Keratinocyte (primary cell): ENCODE results near the gene BLCAP. TPM values are rescaled to one million over a fixed set of nuclear protein-coding genes. Genes with fewer than 3 reads are reported as not detected.

ENCODE experiments used
- DNase-seq: peaks from one replicate; pipeline ENCODE4 v3.0.0-alpha.2; 2011; ENCODE audit warnings: low read depth, missing footprints, low spot score
- FAIRE-seq: peaks from 2 replicates; lab custom pipeline; 2011; peaks lifted over from hg19 to GRCh38; lab: Jason Lieb, UNC
- H2AFZ ChIP-seq: 2 replicates; pipeline ENCODE4 v1.6.0; 2012; ENCODE audit warnings: low read length, control low read depth, inconsistent platforms; ENCODE audit not compliant: control insufficient read depth
- H3K27ac ChIP-seq: 2 replicates; pipeline ENCODE4 v1.5.1; 2011; ENCODE audit warnings: low read length; ENCODE audit not compliant: control insufficient read depth, insufficient read depth
- H3K27me3 ChIP-seq: 3 replicates; pipeline ENCODE4 v1.6.0; 2011; ENCODE audit warnings: low read length; ENCODE audit not compliant: control insufficient read depth, insufficient read depth; ENCODE audit errors: extremely low read depth
- H3K36me3 ChIP-seq, 2 experiments: 2 replicates in 1 of 2; 3 replicates in 1 of 2; pipeline ENCODE4 v1.5.1; 2011; ENCODE audit warnings: low read length in 2 of 2, mild to moderate bottlenecking in 1 of 2; ENCODE audit not compliant: control insufficient read depth in 2 of 2, insufficient read depth in 2 of 2; ENCODE audit errors: extremely low read depth in 1 of 2
- H3K4me1 ChIP-seq: 3 replicates; pipeline ENCODE4 v1.5.1; 2011; ENCODE audit warnings: low read length; ENCODE audit not compliant: control insufficient read depth, insufficient read depth; ENCODE audit errors: extremely low read depth
- H3K4me2 ChIP-seq: 3 replicates; pipeline ENCODE4 v1.6.0; 2011; ENCODE audit warnings: low read depth, low read length; ENCODE audit not compliant: control insufficient read depth, insufficient read depth; ENCODE audit errors: extremely low read depth
- H3K4me3 ChIP-seq, 3 experiments: fragments of 200-600 bp in 1 of 3; sonication (generic) in 1 of 3; 2 replicates in 2 of 3; 3 replicates in 1 of 3; pipeline ENCODE4 v1.5.1; 2011 to 2016; ENCODE audit warnings: low read length in 3 of 3, mild to moderate bottlenecking in 3 of 3, control low read depth in 2 of 3, inconsistent platforms in 1 of 3, low read depth in 1 of 3, mixed read lengths in 1 of 3, mixed run types in 1 of 3, moderate library complexity in 1 of 3; ENCODE audit not compliant: control insufficient read depth in 2 of 3, insufficient read depth in 2 of 3; ENCODE audit errors: extremely low read depth in 1 of 3
- H3K79me2 ChIP-seq: 2 replicates; pipeline ENCODE4 v1.6.0; 2012; ENCODE audit warnings: low read length; ENCODE audit not compliant: control insufficient read depth, insufficient read depth
- H3K9ac ChIP-seq: 3 replicates; pipeline ENCODE4 v1.6.0; 2011; ENCODE audit warnings: low read length; ENCODE audit not compliant: control insufficient read depth, insufficient read depth; ENCODE audit errors: extremely low read depth
- H3K9me1 ChIP-seq: 3 replicates; pipeline ENCODE4 v1.6.0; 2011; ENCODE audit warnings: low read length; ENCODE audit not compliant: control insufficient read depth, insufficient read depth; ENCODE audit errors: extremely low read depth
- H3K9me3 ChIP-seq: 2 replicates; pipeline ENCODE4 v1.5.1; 2012; ENCODE audit warnings: low read depth, low read length; ENCODE audit not compliant: control insufficient read depth
- H4K20me1 ChIP-seq: 3 replicates; pipeline ENCODE4 v1.6.0; 2011; ENCODE audit warnings: low read length; ENCODE audit not compliant: control insufficient read depth, insufficient read depth; ENCODE audit errors: extremely low read depth
- CTCF ChIP-seq, 3 experiments: IDR thresholded peaks in 1 of 3; conservative IDR thresholded peaks in 1 of 3; optimal IDR thresholded peaks in 1 of 3; 2 replicates in 2 of 3; 3 replicates in 1 of 3; pipeline versions ENCODE3 to v1.5.1; 2011; ENCODE audit warnings: low read length in 3 of 3, mild to moderate bottlenecking in 3 of 3, moderate library complexity in 2 of 3, control low read depth in 1 of 3, inconsistent platforms in 1 of 3; ENCODE audit not compliant: insufficient read depth in 2 of 3; ENCODE audit errors: extremely low read depth in 1 of 3
- EZH2 ChIP-seq: IDR thresholded peaks from one replicate; pipeline ENCODE4 v1.6.1; 2012; ENCODE audit warnings: inconsistent platforms, mild to moderate bottlenecking, low read length, moderate library complexity
- dilution Hi-C: fragments of 300-500 bp; cut with MboI; formaldehyde crosslinking; loops from one replicate; pipeline ENCODE4 v1.7.0; 2020; ENCODE audit warnings: low sequenced_read_pairs; ENCODE audit not compliant: extremely low pct_ligation_motif_present
- polyA plus RNA-seq, 5 experiments: library from polyadenylated mRNA; depleted of rRNA in 3 of 5; stranded (reverse) in 3 of 5; stranded (forward) in 1 of 5; unstranded in 1 of 5; fragments of >200 nt; gene quantifications; 1 replicate in 1 of 5; 2 replicates in 3 of 5; 3 replicates in 1 of 5; pipeline versions ENCODE4 v1.2.1 to v1.2.3, GENCODE V29; 2011 to 2012; ENCODE audit warnings: missing spikeins in 2 of 5, low read depth in 1 of 5, low replicate concordance in 1 of 5

BLCAP gene
- polyA plus RNA-seq, 1 donor (not counting 4 experiments of a cell fraction or from before 2014, with no cell fraction given) = 209 TPM

- H3K9me3 ChIP-seq = no peaks in the 10 kb centered on the region
- no peak overlapping the region for H2AFZ ChIP-seq
- no peaks in the 10 kb centered on the region for H3K27me3 ChIP-seq
- dilution Hi-C loops = loop anchor here (25.0 kb wide), 1 partner anchor 232 kb away; the partner anchor contains the start of gene GHRH
- H3K9me1 ChIP-seq = no peaks in the 10 kb centered on the region
- H3K36me3 ChIP-seq = peaks cover 4 to 9% of the 10 kb centered on the region in 2 experiments
- H3K4me2 ChIP-seq = no peak overlapping the region
- TF ChIP-seq EZH2 (no peak), CTCF (optimal IDR thresholded peaks at IDR 0.05 in 1 of 3, IDR thresholded peaks at IDR 0.05 in 1 of 3, conservative IDR thresholded peaks at IDR 0.05 in 1 of 3; ENCODE audit: extremely low read depth in 1 of 3, insufficient read depth in 2 of 3, low read length in 3 of 3) (no peak)
- no peak for DNase-seq
- no peak overlapping the region for H3K9ac ChIP-seq
- no peak for FAIRE-seq
- H3K4me1 ChIP-seq = no peaks in the 10 kb centered on the region
- H4K20me1 ChIP-seq = peaks cover under 1% of the 10 kb centered on the region
- no peak overlapping the region for H3K4me3 ChIP-seq
- H3K27ac ChIP-seq = no peak overlapping the region
- no peaks in the 10 kb centered on the region for H3K79me2 ChIP-seq
These were observed 33.4 kb downstream of the BLCAP start for GRCh38 chr20:37494301-37494700.

GRCh38 chr20:37492945-37493344 lies 34.7 kb downstream of the BLCAP start:
- no peaks in the 10 kb centered on the region for H3K79me2 ChIP-seq
- dilution Hi-C loops = loop anchor here (25.0 kb wide), 1 partner anchor 231 kb away; the partner anchor contains the start of gene GHRH
- FAIRE-seq = no peak
- H3K4me3 ChIP-seq = no peak overlapping the region
- H3K36me3 ChIP-seq = peaks cover 0 to 9% of the 10 kb centered on the region in 2 experiments
- TF ChIP-seq EZH2 (no peak), CTCF (optimal IDR thresholded peaks at IDR 0.05 in 1 of 3, IDR thresholded peaks at IDR 0.05 in 1 of 3, conservative IDR thresholded peaks at IDR 0.05 in 1 of 3; ENCODE audit: extremely low read depth in 1 of 3, insufficient read depth in 2 of 3, low read length in 3 of 3) (no peak)
- H3K9me1 ChIP-seq = no peaks in the 10 kb centered on the region
- H3K9ac ChIP-seq = no peak overlapping the region
- H3K27ac ChIP-seq = no peak overlapping the region
- no peak overlapping the region for H3K4me2 ChIP-seq
- H2AFZ ChIP-seq = no peak overlapping the region
- no peaks in the 10 kb centered on the region for H3K9me3 ChIP-seq
- H4K20me1 ChIP-seq = no peaks in the 10 kb centered on the region
- H3K4me1 ChIP-seq = no peaks in the 10 kb centered on the region
- no peaks in the 10 kb centered on the region for H3K27me3 ChIP-seq
- DNase-seq = no peak
